Left lung (tissue), 10 donors: Measurements from ENCODE around the gene TIMP3. TPM values are rescaled to one million over a fixed set of nuclear protein-coding genes. Genes with fewer than 3 reads are reported as not detected.

Experiments
- ATAC-seq: fragments of 200-7000 bp; cut with Tn5 transposase; one replicate; pipeline ENCODE4 v1.9.1; 2020; ENCODE audit warnings: moderate library complexity
- DNase-seq, 4 donors: peaks; one replicate each; pipeline ENCODE4 v3.0.0-alpha.2; 2013 to 2020
- H3K27ac ChIP-seq, 2 donors: fragments of 200-600 bp; sonication (generic) in 1 of 2; one replicate each; pipeline versions ENCODE4 v1.5.0 to v1.8.0; 2020 to 2021
- H3K27me3 ChIP-seq, 2 donors: fragments of 200-600 bp; sonication (generic) in 1 of 2; one replicate each; pipeline versions ENCODE4 v1.5.0 to v1.8.0; 2020 to 2021
- H3K36me3 ChIP-seq, 2 donors: fragments of 200-600 bp; sonication (generic) in 1 of 2; one replicate each; pipeline versions ENCODE4 v1.5.0 to v1.8.0; 2020 to 2021
- H3K4me1 ChIP-seq, 2 donors: fragments of 200-600 bp; one replicate each; pipeline ENCODE4 v1.8.0; 2021
- H3K4me3 ChIP-seq, 2 donors: fragments of 200-600 bp; sonication (generic) in 1 of 2; one replicate each; pipeline versions ENCODE4 v1.5.0 to v1.8.0; 2020 to 2021; ENCODE audit warnings: mild to moderate bottlenecking in 1 of 2
- H3K9me3 ChIP-seq, 2 donors: fragments of 200-600 bp; sonication (generic) in 1 of 2; one replicate each; pipeline versions ENCODE4 v1.5.0 to v1.8.0; 2020 to 2021
- CTCF ChIP-seq, 2 donors: fragments of 200-600 bp; sonication (generic) in 1 of 2; IDR thresholded peaks; one replicate each; pipeline versions ENCODE4 v1.5.0 to v1.8.0; 2021; ENCODE audit warnings: antibody characterized with exemption in 2 of 2
- intact Hi-C, 2 donors: fragments of 100-400 bp; cut with DNase I; formaldehyde crosslinking; loops; one replicate each; pipeline versions ENCODE4 v1.11.2 to v1.14.2; 2022
- polyA plus RNA-seq, 6 donors: library from polyadenylated mRNA; unstranded; fragments of 120-200 nt; gene quantifications; one replicate each; pipeline ENCODE4 v1.2.1, GENCODE V29; 2013; ENCODE audit not compliant: insufficient read length in 6 of 6
- total RNA-seq, 2 donors: library from RNA; stranded (reverse); fragmentation: NEBNext Ultra II Directional; extraction: Animal tissue kit (Norgen Biotek cat#: 25700); gene quantifications; one replicate each; pipeline ENCODE4 v1.2.1, GENCODE V29; 2021
- donor health status: DM: no; HTN: yes; CAD: no.
- donor health status: DM: no; HTN: no; CAD: no.

The TIMP3 gene
- total and polyA plus RNA-seq, 8 donors: 146 to 308 (median 162) TPM

GRCh38 chr22:32791056-32791455 is 10.4 kb upstream of the TIMP3 start:
- ATAC-seq (no peak), DNase-seq (no peak)
- H3K4me3 ChIP-seq: no peak overlapping the region
- no peak overlapping the region for H3K27ac ChIP-seq
- H3K36me3 ChIP-seq: no peaks in the 10 kb centered on the region
- no peaks in the 10 kb centered on the region for H3K27me3 ChIP-seq
- no peaks in the 10 kb centered on the region for H3K9me3 ChIP-seq
- intact Hi-C loops: loop anchor here in 1 of 2 donors (10.0 kb wide), 1 partner anchor 266 kb away; no protein-coding TSS in a partner anchor
- TF ChIP-seq CTCF (IDR thresholded peaks at IDR 0.05): no peak
- peaks cover 0 to 9% of the 10 kb centered on the region in 2 donors for H3K4me1 ChIP-seq

- no peak for ATAC-seq
- no peak for DNase-seq
- Histone ChIP-seq H3K4me1 (peaks cover under 1 to 9% of the 10 kb centered on the region in 2 donors), H3K9me3 (no peaks in the 10 kb centered on the region), H3K36me3 (no peaks in the 10 kb centered on the region), H3K27ac (no peak overlapping the region), H3K4me3 (no peak overlapping the region), H3K27me3 (peaks cover 0 to 2% of the 10 kb centered on the region in 2 donors)
- intact Hi-C loops: loop anchor here in 1 of 2 donors (10.0 kb wide), 1 partner anchor 267 kb away; no protein-coding TSS in a partner anchor
- no peak for TF ChIP-seq CTCF (IDR thresholded peaks at IDR 0.05)
Measured at GRCh38 chr22:32791485-32791884, 10.0 kb upstream of the TIMP3 start.

GRCh38 chr22:32793589-32793988 is 7.9 kb upstream of the TIMP3 start:
- DNase-seq (no peak), ATAC-seq (no peak)
- no peak overlapping the region for H3K4me3 ChIP-seq
- TF ChIP-seq CTCF (IDR thresholded peaks at IDR 0.05): no peak
- H3K27ac ChIP-seq: no peak overlapping the region
- peaks cover 0 to 6% of the 10 kb centered on the region in 2 donors for H3K27me3 ChIP-seq
- H3K36me3 ChIP-seq: no peaks in the 10 kb centered on the region
- intact Hi-C loops: loop anchor here in 1 of 2 donors (10.0 kb wide), 1 partner anchor 269 kb away; no protein-coding TSS in a partner anchor
- no peaks in the 10 kb centered on the region for H3K9me3 ChIP-seq
- peaks cover 7 to 8% of the 10 kb centered on the region in 2 donors for H3K4me1 ChIP-seq

- Histone ChIP-seq H3K36me3 (no peaks in the 10 kb centered on the region), H3K27me3 (peaks cover 0 to 7% of the 10 kb centered on the region in 2 donors), H3K27ac (no peak overlapping the region), H3K4me3 (no peak overlapping the region), H3K9me3 (no peaks in the 10 kb centered on the region), H3K4me1 (peaks cover 0 to 7% of the 10 kb centered on the region in 2 donors)
- no peak for DNase-seq
- no peak for TF ChIP-seq CTCF (IDR thresholded peaks at IDR 0.05)
- intact Hi-C loops: loop anchor here in 1 of 2 donors (5.0 to 10.0 kb wide), 2 partner anchors 132 to 270 kb away; no protein-coding TSS in a partner anchor
- ATAC-seq: no peak
Measured at GRCh38 chr22:32794449-32795213, 6.9 kb upstream of the TIMP3 start.

GRCh38 chr22:32795214-32795596 is 6.3 kb upstream of the TIMP3 start:
- H3K9me3 ChIP-seq: no peaks in the 10 kb centered on the region
- TF ChIP-seq CTCF (IDR thresholded peaks at IDR 0.05): no peak
- no peak for DNase-seq
- H3K27me3 ChIP-seq: peaks cover 0 to 12% of the 10 kb centered on the region in 2 donors
- no peak overlapping the region for H3K4me3 ChIP-seq
- no peaks in the 10 kb centered on the region for H3K36me3 ChIP-seq
- peaks cover 0 to 7% of the 10 kb centered on the region in 2 donors for H3K4me1 ChIP-seq
- no peak for ATAC-seq
- no peak overlapping the region for H3K27ac ChIP-seq
- intact Hi-C loops: loop anchor here in 1 of 2 donors (5.0 to 10.0 kb wide), 2 partner anchors 133 to 270 kb away; no protein-coding TSS in a partner anchor
